ENCODE results near the gene TMEFF2.
"Not testable (repeated sequence)": the region's sequence is repeated elsewhere in the genome, so short reads cannot be mapped to it uniquely, and the experiment has no call there.

Gene TMEFF2

DNA sequence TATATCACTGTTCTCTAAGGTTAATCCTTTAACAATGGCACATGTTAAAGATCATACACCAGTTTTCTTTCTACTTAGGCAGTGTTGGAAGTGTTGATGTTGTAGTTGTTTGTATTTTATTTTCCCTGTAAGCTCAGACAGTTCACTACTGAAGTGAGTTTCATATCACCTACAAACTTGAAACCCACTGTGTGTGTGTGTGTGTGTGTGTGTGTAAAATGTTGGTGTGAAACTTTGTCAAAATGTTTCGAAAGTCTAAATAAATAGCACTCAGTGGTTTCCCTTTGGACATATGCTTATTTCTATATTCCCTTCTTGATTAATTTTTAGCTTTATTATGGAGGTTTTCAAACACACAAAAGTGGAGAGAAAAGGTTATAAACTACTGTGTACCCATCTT, 268.1 kb downstream of the TMEFF2 start:
- TF ChIP-seq, protein P1, sequence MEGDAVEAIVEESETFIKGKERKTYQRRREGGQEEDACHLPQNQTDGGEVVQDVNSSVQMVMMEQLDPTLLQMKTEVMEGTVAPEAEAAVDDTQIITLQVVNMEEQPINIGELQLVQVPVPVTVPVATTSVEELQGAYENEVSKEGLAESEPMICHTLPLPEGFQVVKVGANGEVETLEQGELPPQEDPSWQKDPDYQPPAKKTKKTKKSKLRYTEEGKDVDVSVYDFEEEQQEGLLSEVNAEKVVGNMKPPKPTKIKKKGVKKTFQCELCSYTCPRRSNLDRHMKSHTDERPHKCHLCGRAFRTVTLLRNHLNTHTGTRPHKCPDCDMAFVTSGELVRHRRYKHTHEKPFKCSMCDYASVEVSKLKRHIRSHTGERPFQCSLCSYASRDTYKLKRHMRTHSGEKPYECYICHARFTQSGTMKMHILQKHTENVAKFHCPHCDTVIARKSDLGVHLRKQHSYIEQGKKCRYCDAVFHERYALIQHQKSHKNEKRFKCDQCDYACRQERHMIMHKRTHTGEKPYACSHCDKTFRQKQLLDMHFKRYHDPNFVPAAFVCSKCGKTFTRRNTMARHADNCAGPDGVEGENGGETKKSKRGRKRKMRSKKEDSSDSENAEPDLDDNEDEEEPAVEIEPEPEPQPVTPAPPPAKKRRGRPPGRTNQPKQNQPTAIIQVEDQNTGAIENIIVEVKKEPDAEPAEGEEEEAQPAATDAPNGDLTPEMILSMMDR (IDR thresholded peaks at IDR 0.05; ENCODE audit: low read depth, low read length), result no peak
- no peak for DNase-seq (ENCODE audit: extremely low read depth, low read depth)

DNA sequence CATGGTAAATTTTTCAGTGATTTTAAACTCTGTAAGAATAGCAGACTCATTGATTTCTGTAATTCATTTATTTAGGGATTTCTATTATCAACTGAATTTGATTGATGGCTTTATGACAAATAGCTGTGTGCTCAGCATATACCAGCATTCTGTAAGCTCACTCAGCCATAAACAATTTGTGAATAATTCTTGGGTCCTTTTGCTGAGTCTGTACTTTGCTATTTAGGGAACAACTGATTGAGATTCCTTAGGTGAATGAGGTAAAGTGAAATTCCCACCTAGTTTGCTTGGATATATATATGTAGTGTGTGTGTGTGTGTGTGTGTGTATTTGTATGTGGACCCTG, 271.1 kb downstream of the TMEFF2 start:
- DNase-seq (ENCODE audit: extremely low read depth, low read depth), result no peak
- TF ChIP-seq, protein P1 (IDR thresholded peaks at IDR 0.05; ENCODE audit: low read depth, low read length), result no peak

DNA sequence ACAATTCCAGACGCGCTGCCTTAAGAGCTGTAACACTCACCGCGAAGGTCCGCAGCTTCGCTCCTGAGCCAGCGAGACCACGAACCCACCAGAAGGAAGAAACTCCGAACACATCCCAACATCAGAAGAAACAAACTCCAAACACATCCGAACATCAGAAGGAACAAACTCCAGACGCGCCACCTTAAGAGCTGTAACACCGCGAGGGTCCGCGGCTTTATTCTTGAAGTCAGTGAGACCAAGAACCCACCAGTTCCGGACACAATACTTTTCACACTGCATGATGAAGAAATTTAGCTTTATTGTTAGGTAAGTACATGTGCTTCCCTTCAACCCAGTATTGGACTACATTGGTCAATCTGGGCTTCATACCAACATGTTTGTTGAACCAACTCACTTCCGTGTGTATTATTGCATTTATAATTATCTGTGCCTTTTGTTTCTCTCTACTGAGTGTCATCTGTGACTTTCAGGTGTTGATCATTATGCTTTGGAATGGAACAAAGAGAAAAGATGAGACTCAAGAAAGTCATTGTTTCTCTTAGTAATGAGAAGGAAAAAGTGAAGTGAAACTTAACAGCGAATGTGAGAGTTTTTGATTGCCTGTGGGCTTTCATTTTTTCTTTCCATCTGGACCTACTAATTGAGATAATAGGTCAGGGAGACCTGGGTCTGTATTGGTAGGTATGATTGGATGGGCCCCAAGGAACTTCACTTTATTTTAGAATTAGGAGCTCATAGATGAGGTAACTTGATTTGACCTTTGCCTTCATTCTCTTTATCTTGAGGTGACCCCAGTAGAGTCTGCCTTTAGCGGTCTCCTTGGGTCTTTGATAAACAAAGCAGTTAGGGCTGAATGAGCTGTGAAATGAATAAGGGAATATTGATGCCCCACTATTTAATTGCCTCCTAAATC, 271.7 kb downstream of the TMEFF2 start:
- TF ChIP-seq, protein P1 (IDR thresholded peaks at IDR 0.05; ENCODE audit: low read depth, low read length), result no peak
- DNase-seq (ENCODE audit: extremely low read depth, low read depth), result no peak

DNA sequence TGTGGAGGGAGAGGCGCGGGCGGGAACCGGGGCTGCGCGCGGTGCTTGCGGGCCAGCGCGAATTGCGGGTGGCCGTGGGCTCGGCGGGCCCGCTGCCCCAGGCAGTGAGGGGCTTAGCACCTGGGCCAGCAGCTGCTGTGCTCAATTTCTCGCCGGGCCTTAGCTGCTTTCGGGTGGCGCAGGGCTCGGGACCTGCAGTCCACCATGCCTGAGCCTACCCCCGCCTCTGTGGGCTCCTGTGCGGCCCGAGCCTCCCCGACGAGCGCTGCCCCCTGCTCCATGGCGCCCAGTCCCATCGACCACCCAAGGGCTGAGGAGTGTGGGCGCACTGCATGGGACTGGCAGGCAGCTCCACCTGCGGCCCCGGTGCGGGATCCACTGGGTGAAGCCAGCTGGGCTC, 273.1 kb downstream of the TMEFF2 start:
- not testable (repeated sequence) for DNase-seq (ENCODE audit: extremely low read depth, low read depth)

DNA sequence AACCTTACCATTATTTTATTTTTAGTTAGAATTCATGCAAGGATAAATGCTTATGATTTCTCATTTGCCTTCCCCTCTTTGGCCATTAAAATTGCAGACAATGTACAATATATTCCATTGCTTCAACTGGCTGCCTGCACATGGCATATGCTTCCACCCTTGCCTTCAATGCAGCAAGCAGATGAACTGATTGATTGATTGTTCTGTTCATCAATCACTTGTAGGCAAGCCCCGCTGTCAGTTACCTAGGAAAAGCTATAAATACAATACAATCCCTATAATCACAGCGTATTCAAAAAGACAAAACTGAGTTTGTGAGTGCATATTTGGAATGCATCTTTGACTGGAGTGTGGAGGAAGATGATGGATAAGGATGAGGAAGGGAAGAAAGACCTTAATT, 274.2 kb downstream of the TMEFF2 start:
- TF ChIP-seq, protein P1 (IDR thresholded peaks at IDR 0.05; ENCODE audit: low read depth, low read length), result no peak
- no peak for DNase-seq (ENCODE audit: extremely low read depth, low read depth)

DNA sequence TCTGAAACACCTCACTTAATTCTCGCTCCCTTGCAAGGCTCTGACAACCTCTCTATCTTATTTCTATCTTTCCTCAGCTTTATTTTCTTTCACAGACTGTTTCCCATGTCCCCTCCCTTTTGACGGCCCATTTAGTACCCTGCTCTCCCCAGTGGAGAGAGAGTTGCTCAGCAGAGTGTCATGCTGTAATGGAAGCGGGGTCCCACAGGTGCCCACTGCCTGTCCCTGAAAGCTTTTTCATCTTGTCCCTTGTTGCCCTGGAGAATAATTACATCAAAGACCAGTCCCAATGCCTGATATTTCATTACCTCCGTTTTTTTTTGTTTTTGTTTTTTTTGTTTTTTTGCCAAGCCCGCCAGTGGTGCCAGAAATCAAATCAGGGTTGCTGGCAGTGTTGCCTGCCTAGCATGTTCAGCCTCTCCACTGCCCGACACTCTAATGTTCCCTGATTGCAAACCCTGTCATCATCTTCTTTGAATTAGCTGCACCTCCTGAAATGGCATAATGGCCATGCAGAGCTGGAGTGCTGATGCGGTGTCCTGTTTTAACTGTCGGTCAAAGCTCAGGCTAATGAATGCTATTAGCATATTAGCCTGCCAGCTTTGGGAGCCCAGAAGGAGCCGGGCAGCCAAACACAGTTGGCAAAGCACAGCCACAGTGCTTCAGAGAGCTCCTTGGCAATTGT, 276.6 kb downstream of the TMEFF2 start:
- DNase-seq (ENCODE audit: extremely low read depth, low read depth), result no peak
- TF ChIP-seq, protein P1 (IDR thresholded peaks at IDR 0.05; ENCODE audit: low read depth, low read length), result no peak

DNA sequence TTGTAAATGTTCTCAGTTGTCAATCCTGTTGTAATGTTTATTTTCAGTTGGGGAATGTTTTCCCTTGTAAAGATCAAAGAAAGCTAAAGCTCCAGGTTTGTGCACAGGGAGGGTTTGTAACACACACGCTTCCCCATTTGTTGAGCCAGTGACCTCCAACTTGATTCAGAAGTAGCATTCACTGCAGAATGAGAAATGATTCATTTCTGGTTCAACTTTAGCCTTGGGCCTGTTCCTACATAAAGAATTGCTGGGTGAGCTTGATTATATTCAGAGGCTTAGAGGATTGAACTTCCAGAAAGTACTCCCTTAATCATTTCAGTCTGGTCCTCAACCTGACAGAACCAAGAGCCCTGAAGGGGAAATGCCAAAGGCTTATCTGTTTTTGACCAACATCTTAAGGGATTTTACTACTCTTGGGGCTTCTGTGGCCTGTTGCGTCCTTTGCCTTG, 277.3 kb downstream of the TMEFF2 start:
- DNase-seq (ENCODE audit: extremely low read depth, low read depth), result no peak
- TF ChIP-seq, protein P1 (IDR thresholded peaks at IDR 0.05; ENCODE audit: low read depth, low read length), result no peak
